CD4-positive, alpha-beta T cell treated with Interleukin-21 for 1 hour (primary cell): ENCODE data around the gene UBQLN1.
A peak's percentile ranks its signal among the peaks of the same experiment; 100 is the strongest.

Experiments
- DNase-seq: peaks from one replicate; pipeline ENCODE4 v3.0.0-alpha.2; 2020

UBQLN1 gene

GRCh38 chr9:83688921-83689320, 18.8 kb downstream of the UBQLN1 start:
- DNase-seq: no peak

- DNase-seq: no peak
Measured at GRCh38 chr9:83681490-83681889, 26.3 kb downstream of the UBQLN1 start.

- DNase-seq: no peak
Measured at GRCh38 chr9:83680233-83680632, 27.5 kb downstream of the UBQLN1 start.

- no peak for DNase-seq
Measured at GRCh38 chr9:83677596-83677995, 30.2 kb downstream of the UBQLN1 start.

GRCh38 chr9:83675466-83675865, 32.3 kb downstream of the UBQLN1 start:
- no peak for DNase-seq

- no peak for DNase-seq
Measured at GRCh38 chr9:83671451-83671850, 36.3 kb downstream of the UBQLN1 start.

- no peak for DNase-seq
Measured at GRCh38 chr9:83670381-83670780, 37.4 kb downstream of the UBQLN1 start.

- DNase-seq: no peak
Measured at GRCh38 chr9:83669067-83669466, 38.7 kb downstream of the UBQLN1 start.

- no peak for DNase-seq
Measured at GRCh38 chr9:83665580-83666200, 42.1 kb downstream of the UBQLN1 start.

GRCh38 chr9:83662933-83663332, 44.8 kb downstream of the UBQLN1 start:
- no peak for DNase-seq

GRCh38 chr9:83656952-83657351, 50.8 kb downstream of the UBQLN1 start:
- DNase-seq: no peak

GRCh38 chr9:83656032-83656680, 51.6 kb downstream of the UBQLN1 start:
- no peak for DNase-seq

GRCh38 chr9:83655433-83655832, 52.3 kb downstream of the UBQLN1 start:
- no peak for DNase-seq

- DNase-seq: no peak
Measured at GRCh38 chr9:83652433-83652832, 55.3 kb downstream of the UBQLN1 start.

GRCh38 chr9:83651558-83651957, 56.2 kb downstream of the UBQLN1 start:
- DNase-seq: no peak

- DNase-seq: no peak
Measured at GRCh38 chr9:83649515-83649914, 58.2 kb downstream of the UBQLN1 start.

- DNase-seq: peak; percentile 77
Measured at GRCh38 chr9:83649080-83649479, 58.7 kb downstream of the UBQLN1 start.

GRCh38 chr9:83646500-83647239, 61.1 kb downstream of the UBQLN1 start:
- DNase-seq: no peak

GRCh38 chr9:83642793-83643192, 65.0 kb downstream of the UBQLN1 start:
- DNase-seq: no peak

- no peak for DNase-seq
Measured at GRCh38 chr9:83639266-83639665, 68.5 kb downstream of the UBQLN1 start.

- DNase-seq: no peak
Measured at GRCh38 chr9:83637389-83637788, 70.4 kb downstream of the UBQLN1 start.

GRCh38 chr9:83636813-83637212, 70.9 kb downstream of the UBQLN1 start:
- DNase-seq: no peak

GRCh38 chr9:83633676-83634075, 74.1 kb downstream of the UBQLN1 start:
- DNase-seq: no peak

GRCh38 chr9:83633255-83633654, 74.5 kb downstream of the UBQLN1 start:
- DNase-seq: no peak
